ENCODE results near the gene UGT1A3.
"Not testable (repeated sequence)": the region's sequence is repeated elsewhere in the genome, so short reads cannot be mapped to it uniquely, and the experiment has no call there.

UGT1A3 gene

DNA sequence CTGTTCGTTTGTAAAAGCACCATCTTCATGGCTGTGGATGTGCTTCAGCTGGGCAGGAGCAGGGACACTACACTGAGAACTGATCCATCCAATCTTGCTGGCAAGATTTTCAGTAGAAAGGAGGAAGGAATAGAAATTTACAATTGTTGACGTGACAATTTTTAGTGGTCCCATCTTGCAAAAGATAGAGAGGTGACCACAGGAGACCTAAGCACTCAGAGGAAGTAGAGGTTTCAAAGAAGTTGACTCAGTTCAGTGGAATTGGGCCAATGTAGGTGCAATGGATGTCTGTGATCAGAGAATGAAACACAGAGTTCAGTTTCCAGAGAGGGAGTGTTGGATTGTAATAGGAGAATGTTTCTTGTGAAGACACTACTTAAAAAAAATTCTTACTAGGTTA, 14.7 kb upstream of the UGT1A3 start:
- no peak overlapping the region for H3K4me3 ChIP-seq (ENCODE audit: control insufficient read depth, low read depth, low read length)
- TF ChIP-seq, protein P1, sequence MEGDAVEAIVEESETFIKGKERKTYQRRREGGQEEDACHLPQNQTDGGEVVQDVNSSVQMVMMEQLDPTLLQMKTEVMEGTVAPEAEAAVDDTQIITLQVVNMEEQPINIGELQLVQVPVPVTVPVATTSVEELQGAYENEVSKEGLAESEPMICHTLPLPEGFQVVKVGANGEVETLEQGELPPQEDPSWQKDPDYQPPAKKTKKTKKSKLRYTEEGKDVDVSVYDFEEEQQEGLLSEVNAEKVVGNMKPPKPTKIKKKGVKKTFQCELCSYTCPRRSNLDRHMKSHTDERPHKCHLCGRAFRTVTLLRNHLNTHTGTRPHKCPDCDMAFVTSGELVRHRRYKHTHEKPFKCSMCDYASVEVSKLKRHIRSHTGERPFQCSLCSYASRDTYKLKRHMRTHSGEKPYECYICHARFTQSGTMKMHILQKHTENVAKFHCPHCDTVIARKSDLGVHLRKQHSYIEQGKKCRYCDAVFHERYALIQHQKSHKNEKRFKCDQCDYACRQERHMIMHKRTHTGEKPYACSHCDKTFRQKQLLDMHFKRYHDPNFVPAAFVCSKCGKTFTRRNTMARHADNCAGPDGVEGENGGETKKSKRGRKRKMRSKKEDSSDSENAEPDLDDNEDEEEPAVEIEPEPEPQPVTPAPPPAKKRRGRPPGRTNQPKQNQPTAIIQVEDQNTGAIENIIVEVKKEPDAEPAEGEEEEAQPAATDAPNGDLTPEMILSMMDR (conservative IDR thresholded peaks at IDR 0.05; ENCODE audit: control insufficient read depth, insufficient read depth, low read depth, low read length): no peak
- DNase-seq (ENCODE audit: low read depth): no peak

DNA sequence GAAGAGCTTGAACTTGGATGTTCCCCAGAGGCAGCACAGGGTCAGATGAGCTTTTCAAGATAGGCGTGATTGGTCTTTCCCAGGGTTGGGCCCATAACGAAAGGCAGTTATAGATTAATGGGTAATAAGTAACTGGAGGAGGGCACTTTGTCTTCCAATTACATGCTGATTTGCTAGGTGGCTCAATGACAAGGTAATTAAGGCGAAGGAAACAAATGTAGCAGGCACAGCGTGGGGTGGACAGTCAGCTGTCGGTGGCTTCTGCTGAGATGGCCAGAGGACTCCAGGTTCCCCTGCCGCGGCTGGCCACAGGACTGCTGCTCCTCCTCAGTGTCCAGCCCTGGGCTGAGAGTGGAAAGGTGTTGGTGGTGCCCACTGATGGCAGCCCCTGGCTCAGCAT, 10.3 kb upstream of the UGT1A3 start, which contains the start of gene UGT1A4:
UGT1A4 (plus strand) TSS at position 185 of the 400 bp plus-strand sequence; CDS start at position 270, 85 bp downstream.
- no peak within 1 kb of the TSS for H3K4me3 ChIP-seq (ENCODE audit: control insufficient read depth, low read depth, low read length)
- no peak for DNase-seq (ENCODE audit: low read depth)
- TF ChIP-seq, protein P1 (conservative IDR thresholded peaks at IDR 0.05; ENCODE audit: control insufficient read depth, insufficient read depth, low read depth, low read length): no peak

DNA sequence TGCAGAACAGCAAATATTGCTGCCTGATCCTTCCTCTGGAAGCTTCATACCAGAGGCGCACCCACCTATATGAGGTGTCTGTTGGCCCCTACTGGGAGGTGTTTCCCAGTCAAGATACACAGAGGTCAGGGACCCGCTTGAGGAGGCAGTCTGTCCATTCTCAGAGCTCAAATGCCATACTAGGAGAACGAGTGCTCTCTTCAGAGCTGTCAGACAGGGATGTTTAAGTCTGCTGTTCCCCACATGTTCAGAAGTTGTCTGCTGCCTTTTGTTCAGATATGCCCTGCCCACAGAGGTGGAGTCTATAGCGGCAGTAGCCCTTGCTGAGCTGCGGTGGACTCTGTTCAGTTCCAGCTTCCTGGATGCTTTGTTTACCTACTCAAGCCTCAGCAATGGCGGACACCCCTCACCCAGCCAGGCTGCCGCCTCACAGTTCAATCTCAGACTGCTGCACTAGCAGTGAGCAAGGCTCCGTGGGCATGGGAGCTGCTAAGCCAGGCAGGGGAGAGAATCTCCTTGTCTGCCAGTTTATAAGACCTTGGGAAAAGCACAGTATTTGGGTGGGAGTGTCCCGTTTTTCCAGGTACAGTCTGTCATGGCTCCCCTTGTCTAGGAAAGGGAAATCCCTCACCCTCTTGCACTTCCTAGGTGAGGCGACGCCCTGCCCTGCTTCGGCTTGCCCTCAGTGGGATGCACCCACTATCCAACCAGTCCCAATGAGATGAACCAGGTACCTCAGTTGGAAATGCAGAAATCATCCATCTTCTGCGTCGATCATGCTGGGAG, 8.2 kb downstream of the UGT1A3 start:
- not testable (repeated sequence) for H3K4me3 ChIP-seq (ENCODE audit: control insufficient read depth, low read depth, low read length); DNase-seq (ENCODE audit: low read depth)

DNA sequence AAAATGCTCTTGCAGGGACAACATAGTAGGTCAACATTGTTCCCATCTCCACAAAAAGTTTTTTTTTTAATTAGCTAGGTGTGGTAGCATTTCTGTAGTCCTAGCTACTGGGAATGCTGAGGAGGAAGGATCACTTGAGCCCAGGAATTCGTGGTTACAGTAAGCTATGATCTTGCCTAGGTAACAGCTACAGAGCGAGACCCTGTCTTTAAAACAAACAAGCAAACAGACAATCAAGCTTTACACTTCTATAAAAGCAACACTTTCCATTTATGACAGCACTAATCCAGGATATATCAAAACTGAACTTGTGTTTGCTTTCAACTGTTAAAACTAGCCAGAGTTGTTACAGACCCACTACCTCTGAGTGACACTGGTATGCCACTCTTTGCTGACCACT, 12.0 kb downstream of the UGT1A3 start:
- no peak overlapping the region for H3K4me3 ChIP-seq (ENCODE audit: control insufficient read depth, low read depth, low read length)
- no peak for DNase-seq (ENCODE audit: low read depth)
- TF ChIP-seq, protein P1 (conservative IDR thresholded peaks at IDR 0.05; ENCODE audit: control insufficient read depth, insufficient read depth, low read depth, low read length): no peak

DNA sequence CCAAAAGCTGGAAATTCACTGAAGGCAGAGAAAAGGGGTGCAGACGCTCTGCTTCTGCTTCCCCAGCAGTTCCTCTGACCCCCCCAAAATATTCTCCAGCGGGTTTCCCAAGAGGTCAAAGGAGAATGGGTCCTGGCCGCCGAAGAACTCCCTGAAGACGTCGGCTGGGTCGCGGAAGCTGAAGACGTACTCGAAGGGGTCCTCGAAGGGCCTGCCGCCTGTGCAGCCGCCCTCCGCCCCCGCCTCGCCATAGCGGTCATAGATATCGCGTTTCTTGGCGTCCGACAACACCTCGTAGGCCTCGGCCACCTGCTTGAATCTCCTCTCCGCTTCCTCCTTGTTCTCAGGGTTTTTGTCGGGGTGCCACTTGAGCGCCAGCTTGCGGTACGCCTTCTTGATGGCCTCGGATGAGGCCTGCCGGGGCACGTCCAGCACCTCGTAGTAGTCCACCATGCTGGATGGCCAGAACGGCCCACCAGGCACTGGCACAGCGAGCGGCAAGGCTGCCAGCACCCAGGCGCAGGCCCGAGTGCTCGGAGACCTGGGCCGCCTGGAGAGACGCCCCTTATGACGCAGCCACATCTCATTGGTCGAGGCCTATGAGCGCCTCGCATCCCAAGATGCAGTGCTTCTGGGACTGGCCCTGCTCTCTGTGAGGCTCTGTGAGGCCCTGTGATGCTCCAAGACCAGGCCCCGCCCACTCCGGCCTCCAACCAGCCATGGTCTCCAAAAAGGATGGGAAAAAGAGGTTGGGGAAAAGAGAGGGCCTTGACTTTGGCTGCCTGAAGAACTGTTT, 14.8 kb downstream of the UGT1A3 start:
- TF ChIP-seq, protein P1 (conservative IDR thresholded peaks at IDR 0.05; ENCODE audit: control insufficient read depth, insufficient read depth, low read depth, low read length): no peak
- no peak for DNase-seq (ENCODE audit: low read depth)
- H3K4me3 ChIP-seq (ENCODE audit: control insufficient read depth, low read depth, low read length): no peak overlapping the region

DNA sequence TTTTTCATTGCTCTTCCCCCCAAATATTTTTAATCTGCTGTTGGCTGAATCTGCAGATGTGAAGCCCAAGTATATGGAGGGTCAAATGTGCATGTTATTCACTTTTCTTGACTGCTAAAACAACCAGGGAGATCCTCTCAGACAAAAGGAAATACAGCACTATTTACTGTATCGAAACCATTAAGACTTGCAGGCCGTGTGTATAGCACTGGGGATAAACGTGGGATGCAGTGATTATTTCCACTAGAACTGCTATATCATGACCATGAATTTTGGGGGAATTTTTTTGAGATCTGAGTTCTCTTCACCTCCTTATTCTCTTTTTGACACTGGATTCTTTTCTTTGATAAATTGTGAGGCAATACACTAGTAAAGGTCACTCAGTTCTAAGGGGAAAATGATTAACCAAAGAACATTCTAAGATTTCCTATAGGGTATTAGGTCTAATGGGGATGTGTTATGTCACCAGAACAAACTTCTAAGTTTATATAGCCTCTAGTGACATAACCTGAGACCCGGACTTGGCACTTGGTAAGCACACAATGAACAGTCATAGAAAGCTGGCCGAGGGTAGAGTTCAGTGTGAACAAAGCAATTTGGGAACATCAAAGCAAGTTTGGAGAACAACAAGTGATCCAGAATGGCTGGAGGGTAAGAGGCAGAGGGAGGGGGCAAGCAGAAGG, 16.4 kb downstream of the UGT1A3 start:
- DNase-seq (ENCODE audit: low read depth): no peak
- no peak overlapping the region for H3K4me3 ChIP-seq (ENCODE audit: control insufficient read depth, low read depth, low read length)
- TF ChIP-seq, protein P1 (conservative IDR thresholded peaks at IDR 0.05; ENCODE audit: control insufficient read depth, insufficient read depth, low read depth, low read length): no peak

DNA sequence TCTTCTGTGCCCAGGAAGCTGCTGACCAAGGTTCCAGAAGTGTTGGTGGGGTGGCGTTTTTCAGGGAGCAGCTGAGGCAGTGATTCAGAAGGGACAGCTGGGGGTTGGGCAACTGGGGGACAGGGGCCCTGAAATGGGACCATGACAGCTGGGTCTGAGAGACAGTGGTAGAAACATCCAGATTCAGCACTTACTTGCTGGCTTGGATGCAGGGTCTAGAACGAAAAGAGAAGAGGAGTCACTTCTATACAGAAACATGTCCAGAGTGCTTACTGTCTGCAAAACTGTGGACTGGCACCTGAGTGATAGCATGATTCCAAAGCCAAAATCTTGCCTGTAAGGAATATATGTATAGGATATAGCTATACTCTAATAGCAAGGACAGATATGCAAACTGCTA, 17.0 kb downstream of the UGT1A3 start:
- not testable (repeated sequence) for H3K4me3 ChIP-seq (ENCODE audit: control insufficient read depth, low read depth, low read length); DNase-seq (ENCODE audit: low read depth)

Data from fibroblast of mammary gland (primary cell).